ENCODE data around the gene OSBPL10.

OSBPL10 gene

GRCh38 chr3:31635545-31635944 is 345.5 kb downstream of the OSBPL10 start:
- TF ChIP-seq CTCF (IDR thresholded peaks at IDR 0.05; ENCODE audit: low read length) (no peak), EZH2 (IDR thresholded peaks at IDR 0.05; ENCODE audit: borderline replicate concordance, low read length) (no peak)
- H3K27ac ChIP-seq (ENCODE audit: low read depth, low read length, poor library complexity, severe bottlenecking), result no peak overlapping the region
- H3K4me1 ChIP-seq (ENCODE audit: insufficient read depth, low read length, severe bottlenecking), result no peaks in the 10 kb centered on the region
- no peak overlapping the region for H3K9ac ChIP-seq (ENCODE audit: low read length)
- H3K9me3 ChIP-seq (ENCODE audit: low read length), result no peaks in the 10 kb centered on the region
- H3K4me3 ChIP-seq (ENCODE audit: low read depth, low read length, poor library complexity, severe bottlenecking), result no peak overlapping the region
- H3K79me2 ChIP-seq (ENCODE audit: insufficient read depth, low read length), result no peaks in the 10 kb centered on the region
- no peaks in the 10 kb centered on the region for H3K27me3 ChIP-seq (ENCODE audit: insufficient read depth, low read length)
- no peaks in the 10 kb centered on the region for H3K9me2 ChIP-seq (ENCODE audit: low read depth, low read length)
- H3K4me2 ChIP-seq (ENCODE audit: low read length), result no peak overlapping the region
- no peaks in the 10 kb centered on the region for H3F3A ChIP-seq (ENCODE audit: insufficient read depth, low read length)
- H3K36me3 ChIP-seq (ENCODE audit: insufficient read depth, low read length), result peaks cover 69% of the 10 kb centered on the region
- no peaks in the 10 kb centered on the region for H4K20me1 ChIP-seq (ENCODE audit: insufficient read depth, low read length)
- no peak overlapping the region for H2AFZ ChIP-seq (ENCODE audit: low read length)

GRCh38 chr3:31634476-31634875 is 346.6 kb downstream of the OSBPL10 start:
- Histone ChIP-seq H3K9me3 (ENCODE audit: low read length) (no peaks in the 10 kb centered on the region), H3K4me1 (ENCODE audit: insufficient read depth, low read length, severe bottlenecking) (no peaks in the 10 kb centered on the region), H3K4me3 (ENCODE audit: low read depth, low read length, poor library complexity, severe bottlenecking) (no peak overlapping the region), H3K4me2 (ENCODE audit: low read length) (no peak overlapping the region), H2AFZ (ENCODE audit: low read length) (no peak overlapping the region), H3K27ac (ENCODE audit: low read depth, low read length, poor library complexity, severe bottlenecking) (no peak overlapping the region), H3K9ac (ENCODE audit: low read length) (no peak overlapping the region), H4K20me1 (ENCODE audit: insufficient read depth, low read length) (no peaks in the 10 kb centered on the region), H3K27me3 (ENCODE audit: insufficient read depth, low read length) (no peaks in the 10 kb centered on the region), H3K79me2 (ENCODE audit: insufficient read depth, low read length) (no peaks in the 10 kb centered on the region), H3F3A (ENCODE audit: insufficient read depth, low read length) (no peaks in the 10 kb centered on the region), H3K9me2 (ENCODE audit: low read depth, low read length) (no peaks in the 10 kb centered on the region), H3K36me3 (ENCODE audit: insufficient read depth, low read length) (peaks cover 80% of the 10 kb centered on the region)
- no peak for TF ChIP-seq CTCF (IDR thresholded peaks at IDR 0.05; ENCODE audit: low read length)
- TF ChIP-seq EZH2 (IDR thresholded peaks at IDR 0.05; ENCODE audit: borderline replicate concordance, low read length), result no peak

GRCh38 chr3:31629054-31629453 is 352.0 kb downstream of the OSBPL10 start:
- Histone ChIP-seq H3K4me1 (ENCODE audit: insufficient read depth, low read length, severe bottlenecking) (peaks cover 6% of the 10 kb centered on the region), H3K27ac (ENCODE audit: low read depth, low read length, poor library complexity, severe bottlenecking) (no peak overlapping the region), H3K9me3 (ENCODE audit: low read length) (no peaks in the 10 kb centered on the region), H3K27me3 (ENCODE audit: insufficient read depth, low read length) (no peaks in the 10 kb centered on the region), H4K20me1 (ENCODE audit: insufficient read depth, low read length) (no peaks in the 10 kb centered on the region), H2AFZ (ENCODE audit: low read length) (no peak overlapping the region), H3K4me3 (ENCODE audit: low read depth, low read length, poor library complexity, severe bottlenecking) (no peak overlapping the region), H3K9ac (ENCODE audit: low read length) (no peak overlapping the region), H3K79me2 (ENCODE audit: insufficient read depth, low read length) (no peaks in the 10 kb centered on the region), H3K9me2 (ENCODE audit: low read depth, low read length) (no peaks in the 10 kb centered on the region), H3K36me3 (ENCODE audit: insufficient read depth, low read length) (peaks cover 89% of the 10 kb centered on the region), H3F3A (ENCODE audit: insufficient read depth, low read length) (no peaks in the 10 kb centered on the region), H3K4me2 (ENCODE audit: low read length) (no peak overlapping the region)
- TF ChIP-seq EZH2 (IDR thresholded peaks at IDR 0.05; ENCODE audit: borderline replicate concordance, low read length) (no peak), CTCF (IDR thresholded peaks at IDR 0.05; ENCODE audit: low read length) (no peak)

Measured in OCI-LY1 (cell line).